ENCODE data around the gene SPDYA. TPM values are rescaled to one million over a fixed set of nuclear protein-coding genes. Genes with fewer than 3 reads are reported as not detected.

Gene SPDYA
- total and polyA plus RNA-seq, 2 of the 4 experiments (the other 2 are of a cell fraction): not detected

DNA sequence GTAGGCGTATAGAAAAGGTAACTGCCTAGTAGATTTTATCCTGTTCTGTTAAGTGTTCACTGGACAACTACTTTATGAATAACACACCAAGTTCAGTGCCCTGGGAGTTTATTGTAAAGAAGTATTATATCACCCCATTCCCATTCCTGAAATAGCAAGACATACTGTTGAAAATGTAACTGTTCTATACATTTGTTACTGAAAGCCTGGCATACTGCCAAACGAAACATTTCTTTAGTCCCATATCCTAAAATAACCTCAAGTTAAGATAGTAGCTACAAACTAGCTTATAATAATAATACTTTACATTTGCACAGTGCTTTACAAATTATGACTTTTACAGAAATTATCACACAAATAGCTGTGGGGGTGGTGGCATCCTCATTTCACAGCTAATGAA is 25.1 kb downstream of the SPDYA start:
- Histone ChIP-seq H3K56ac (ENCODE audit: extremely low read depth, insufficient read depth, low read length) (no peak overlapping the region), H3K4ac (ENCODE audit: low read depth, low read length) (no peak overlapping the region), H4K8ac (ENCODE audit: low read depth in 2 of 2, low read length in 2 of 2) (no peak overlapping the region), H3K9me3 (ENCODE audit: control insufficient read depth, insufficient read depth, low read length) (no peaks in the 10 kb centered on the region), H3K79me1 (ENCODE audit: low read depth in 1 of 2, low read length in 2 of 2) (no peaks in the 10 kb centered on the region), H3K4me1 (ENCODE audit: control insufficient read depth, insufficient read depth, low read length) (no peaks in the 10 kb centered on the region), H2BK20ac (ENCODE audit: low read depth, low read length) (no peak overlapping the region), H3K9ac (ENCODE audit: low read depth, low read length) (no peak overlapping the region), H4K91ac (ENCODE audit: insufficient read depth, low read depth, low read length) (no peak overlapping the region), H4K5ac (ENCODE audit: low read depth, low read length) (no peak overlapping the region), H2AK9ac (replicated peaks; ENCODE audit: low read depth, low read length, poor library complexity) (no peak overlapping the region), H2BK5ac (ENCODE audit: low read depth, low read length, poor library complexity, severe bottlenecking) (no peak overlapping the region), H2BK120ac (ENCODE audit: low read depth, low read length) (no peak overlapping the region), H3K27ac (ENCODE audit: insufficient read depth, low read length) (no peak overlapping the region), H3K36me3 (ENCODE audit: control insufficient read depth, insufficient read depth, low read length) (no peaks in the 10 kb centered on the region), H2AK5ac (ENCODE audit: low read depth, low read length) (no peak overlapping the region), H3K27me3 (ENCODE audit: control insufficient read depth, insufficient read depth, low read length) (no peaks in the 10 kb centered on the region), H3K23ac (ENCODE audit: low read depth, low read length) (no peak overlapping the region), H3K9me1 (ENCODE audit: insufficient read depth, low read length) (no peaks in the 10 kb centered on the region), H4K20me1 (ENCODE audit: insufficient read depth, low read length) (no peaks in the 10 kb centered on the region), H2BK15ac (ENCODE audit: low read depth, low read length) (no peak overlapping the region), H3K4me2 (ENCODE audit: low read depth, low read length) (no peak overlapping the region), H3K4me3 (ENCODE audit: insufficient read depth, low read depth, low read length) (no peak overlapping the region), H2AFZ (replicated peaks; ENCODE audit: low read length, poor library complexity) (no peak overlapping the region), H3K18ac (ENCODE audit: low read depth, low read length) (no peak overlapping the region), H3K14ac (replicated peaks; ENCODE audit: low read depth, low read length) (no peak overlapping the region)
- no peak for TF ChIP-seq MXI1 (IDR thresholded peaks at IDR 0.05; ENCODE audit: borderline replicate concordance, low read depth, low read length)
- no peak for TF ChIP-seq ELK1 (IDR thresholded peaks at IDR 0.05; ENCODE audit: borderline replicate concordance, low read depth, low read length)
- no peak for TF ChIP-seq CHD1 (IDR thresholded peaks at IDR 0.05; ENCODE audit: low read depth, low read length)
- no peak for TF ChIP-seq BHLHE40 (IDR thresholded peaks at IDR 0.05; ENCODE audit: low read depth, low read length)
- no peak for TF ChIP-seq CEBPB (IDR thresholded peaks at IDR 0.05; ENCODE audit: low read depth, low read length)
- TF ChIP-seq SMC3 (IDR thresholded peaks at IDR 0.05; ENCODE audit: low read depth, low read length): no peak
- TF ChIP-seq RCOR1 (IDR thresholded peaks at IDR 0.05; ENCODE audit: insufficient replicate concordance, low read length): no peak
- TF ChIP-seq NFE2L2 (IDR thresholded peaks at IDR 0.05; ENCODE audit: low read depth, low read length): no peak
- no peak for TF ChIP-seq RFX5 (IDR thresholded peaks at IDR 0.05; ENCODE audit: low read depth, low read length)
- no peak for TF ChIP-seq USF2 (IDR thresholded peaks at IDR 0.05; ENCODE audit: low read depth, low read length)
- POLR2A ChIA-PET (ENCODE audit: unreplicated experiment): no interaction called here
- intact Hi-C loops (cut with micrococcal nuclease): no loop called here
- CTCF ChIA-PET: no interaction called here
- in situ Hi-C loops (cut with MboI; ENCODE audit: low sequenced_read_pairs): no loop called here
- BruUV-seq (replicated peaks): no TSS peak
- ATAC-seq (ENCODE audit: low read depth) (no peak), DNase-seq (no peak)
- WGBS, 2 experiments (ENCODE audit: extremely low coverage in 2 of 2, insufficient read length in 1 of 2): no CpG with 5 or more reads among the region's 2 CpGs
- dilution Hi-C loops (cut with HindIII; ENCODE audit: low sequenced_read_pairs, unreplicated experiment): no loop called here
